HG03135 (cell line): ENCODE measurements around the gene RXYLT1.
"Not testable (repeated sequence)": the region's sequence is repeated elsewhere in the genome, so short reads cannot be mapped to it uniquely, and the experiment has no call there.

Experiments used
- ATAC-seq: cut with Tn5 transposase; IDR thresholded peaks from one replicate; pipeline ENCODE4 v1.9.1; 2021; ENCODE audit warnings: mild to moderate bottlenecking, moderate library complexity; ENCODE audit not compliant: unreplicated experiment

The RXYLT1 gene

GRCh38 chr12:63779498-63780481 lies at the start of gene RXYLT1:
Gene RXYLT1 (plus strand): TSS chr12:63779909. CDS start chr12:63779961, 52 bp downstream.
- ATAC-seq = peak; percentile 96

GRCh38 chr12:63732779-63733178 lies 46.9 kb upstream of the RXYLT1 start:
- ATAC-seq = not testable (repeated sequence)

- not testable (repeated sequence) for ATAC-seq
Measured at GRCh38 chr12:63733585-63733984, 46.1 kb upstream of the RXYLT1 start.

GRCh38 chr12:63740551-63740950 lies 39.2 kb upstream of the RXYLT1 start:
- not testable (repeated sequence) for ATAC-seq

GRCh38 chr12:63741431-63741830 lies 38.3 kb upstream of the RXYLT1 start:
- not testable (repeated sequence) for ATAC-seq

GRCh38 chr12:63744110-63744509 lies 35.6 kb upstream of the RXYLT1 start:
- not testable (repeated sequence) for ATAC-seq

GRCh38 chr12:63746470-63746869 lies 33.2 kb upstream of the RXYLT1 start:
- not testable (repeated sequence) for ATAC-seq

GRCh38 chr12:63747136-63747535 lies 32.6 kb upstream of the RXYLT1 start:
- not testable (repeated sequence) for ATAC-seq

- ATAC-seq = no peak
Measured at GRCh38 chr12:63747553-63747952, 32.2 kb upstream of the RXYLT1 start.

- peak; percentile 60 for ATAC-seq
Measured at GRCh38 chr12:63752283-63752682, 27.4 kb upstream of the RXYLT1 start.

- ATAC-seq = no peak
Measured at GRCh38 chr12:63752841-63753240, 26.9 kb upstream of the RXYLT1 start.

GRCh38 chr12:63753743-63754142 lies 26.0 kb upstream of the RXYLT1 start:
- no peak for ATAC-seq

GRCh38 chr12:63764481-63764880 lies 15.2 kb upstream of the RXYLT1 start:
- no peak for ATAC-seq

- no peak for ATAC-seq
Measured at GRCh38 chr12:63766498-63766897, 13.2 kb upstream of the RXYLT1 start.

GRCh38 chr12:63770375-63770774 lies 9.3 kb upstream of the RXYLT1 start:
- ATAC-seq = no peak

GRCh38 chr12:63777340-63777739 lies 2.4 kb upstream of the RXYLT1 start:
- ATAC-seq = no peak

GRCh38 chr12:63782466-63782865 lies 2.8 kb downstream of the RXYLT1 start:
- ATAC-seq = no peak

- no peak for ATAC-seq
Measured at GRCh38 chr12:63787306-63787705, 7.6 kb downstream of the RXYLT1 start.

GRCh38 chr12:63790608-63790945 lies 10.9 kb downstream of the RXYLT1 start:
- no peak for ATAC-seq

GRCh38 chr12:63792338-63792737 lies 12.6 kb downstream of the RXYLT1 start:
- no peak for ATAC-seq

GRCh38 chr12:63795032-63795687 lies 15.5 kb downstream of the RXYLT1 start:
- no peak for ATAC-seq

GRCh38 chr12:63795944-63796343 lies 16.2 kb downstream of the RXYLT1 start:
- no peak for ATAC-seq
